Measurements from ENCODE around the gene MFF. TPM values are rescaled to one million over a fixed set of nuclear protein-coding genes. Genes with fewer than 3 reads are reported as not detected.

Gene MFF
- total RNA-seq, 1 experiment from 2014 or later = 161 TPM

DNA sequence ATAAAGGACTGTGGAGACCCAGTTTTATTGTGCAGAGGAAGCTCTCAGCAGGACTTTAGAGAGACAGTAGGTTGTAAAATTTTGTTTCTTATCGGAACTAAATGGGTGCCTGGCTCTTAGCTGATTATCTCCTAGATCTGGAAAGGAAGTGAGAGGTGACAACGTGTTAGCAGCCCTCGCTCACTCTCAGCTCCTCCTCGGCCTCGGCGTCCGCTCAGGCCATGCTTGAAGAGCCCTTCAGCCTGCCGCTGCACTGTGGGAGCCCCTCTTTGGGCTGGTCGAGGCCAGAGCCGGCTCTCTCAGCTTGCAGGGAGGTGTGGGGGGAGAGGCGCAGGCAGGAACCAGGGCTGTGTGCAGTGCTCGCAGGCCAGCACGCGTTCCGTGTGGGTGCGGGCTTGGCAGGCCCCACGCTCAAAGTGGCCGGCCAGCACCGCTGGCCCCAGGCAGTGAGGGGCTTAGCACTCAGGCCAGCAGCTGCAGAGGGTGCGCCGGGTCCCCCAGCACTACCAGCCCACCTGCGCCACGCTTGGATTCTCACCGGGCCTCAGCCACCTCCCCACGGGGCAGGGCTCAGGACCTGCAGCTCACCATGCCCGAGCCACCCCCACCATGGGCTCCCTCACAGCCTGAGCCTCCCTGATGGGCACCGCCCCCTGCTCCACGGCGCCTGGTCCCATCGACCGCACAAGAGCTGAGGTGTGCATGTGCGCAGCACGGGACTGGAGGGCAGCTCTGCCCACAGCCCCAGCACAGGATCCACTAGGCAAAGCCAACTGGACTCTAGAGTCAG lies 4.6 kb upstream of the MFF start:
- H3K4me3 Mint-ChIP-seq (ENCODE audit: unreplicated experiment) = no peak overlapping the region
- POLR2A ChIA-PET = no interaction called here
- H3K27me3 Mint-ChIP-seq (ENCODE audit: insufficient read depth, unreplicated experiment) = no peaks in the 10 kb centered on the region
- H3K36me3 Mint-ChIP-seq (ENCODE audit: insufficient read depth, unreplicated experiment) = peaks cover 35% of the 10 kb centered on the region
- no peak overlapping the region for H3K27ac Mint-ChIP-seq (ENCODE audit: unreplicated experiment)
- intact Hi-C loops (cut with micrococcal nuclease; ENCODE audit: unreplicated experiment) = loop anchor here (10.0 kb wide), 1 partner anchor 156 kb away; the partner anchor contains the start of genes COL4A3 and COL4A4
- H3K9me3 Mint-ChIP-seq (ENCODE audit: unreplicated experiment) = peaks cover 44% of the 10 kb centered on the region
- Histone ChIP-seq H3K4me1 (peaks cover 7% of the 10 kb centered on the region; the same call in 1 of the 2 replicates), H3K36me3 (ENCODE audit: control insufficient read depth, insufficient read depth, low read length) (no peaks in the 10 kb centered on the region), H3K9me3 (peaks cover 10% of the 10 kb centered on the region; the same call in 1 of the 2 replicates), H3K27me3 (replicated peaks; ENCODE audit: control insufficient read depth, insufficient read depth, low read length) (no peaks in the 10 kb centered on the region), H3K4me3 (ENCODE audit: low read depth, low read length) (no peak overlapping the region)
- no TSS peak for BruUV-seq (replicated peaks)
- H3K4me1 Mint-ChIP-seq (ENCODE audit: low read depth, unreplicated experiment) = no peaks in the 10 kb centered on the region
- CTCF ChIA-PET = no interaction called here
- DNase-seq = no peak
- TF ChIP-seq, protein P1, sequence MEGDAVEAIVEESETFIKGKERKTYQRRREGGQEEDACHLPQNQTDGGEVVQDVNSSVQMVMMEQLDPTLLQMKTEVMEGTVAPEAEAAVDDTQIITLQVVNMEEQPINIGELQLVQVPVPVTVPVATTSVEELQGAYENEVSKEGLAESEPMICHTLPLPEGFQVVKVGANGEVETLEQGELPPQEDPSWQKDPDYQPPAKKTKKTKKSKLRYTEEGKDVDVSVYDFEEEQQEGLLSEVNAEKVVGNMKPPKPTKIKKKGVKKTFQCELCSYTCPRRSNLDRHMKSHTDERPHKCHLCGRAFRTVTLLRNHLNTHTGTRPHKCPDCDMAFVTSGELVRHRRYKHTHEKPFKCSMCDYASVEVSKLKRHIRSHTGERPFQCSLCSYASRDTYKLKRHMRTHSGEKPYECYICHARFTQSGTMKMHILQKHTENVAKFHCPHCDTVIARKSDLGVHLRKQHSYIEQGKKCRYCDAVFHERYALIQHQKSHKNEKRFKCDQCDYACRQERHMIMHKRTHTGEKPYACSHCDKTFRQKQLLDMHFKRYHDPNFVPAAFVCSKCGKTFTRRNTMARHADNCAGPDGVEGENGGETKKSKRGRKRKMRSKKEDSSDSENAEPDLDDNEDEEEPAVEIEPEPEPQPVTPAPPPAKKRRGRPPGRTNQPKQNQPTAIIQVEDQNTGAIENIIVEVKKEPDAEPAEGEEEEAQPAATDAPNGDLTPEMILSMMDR (IDR thresholded peaks at IDR 0.05; ENCODE audit: insufficient read depth in 1 of 2, low read depth in 1 of 2, low read length in 1 of 2, severe bottlenecking in 1 of 2, unreplicated experiment in 1 of 2) = no peak

DNA sequence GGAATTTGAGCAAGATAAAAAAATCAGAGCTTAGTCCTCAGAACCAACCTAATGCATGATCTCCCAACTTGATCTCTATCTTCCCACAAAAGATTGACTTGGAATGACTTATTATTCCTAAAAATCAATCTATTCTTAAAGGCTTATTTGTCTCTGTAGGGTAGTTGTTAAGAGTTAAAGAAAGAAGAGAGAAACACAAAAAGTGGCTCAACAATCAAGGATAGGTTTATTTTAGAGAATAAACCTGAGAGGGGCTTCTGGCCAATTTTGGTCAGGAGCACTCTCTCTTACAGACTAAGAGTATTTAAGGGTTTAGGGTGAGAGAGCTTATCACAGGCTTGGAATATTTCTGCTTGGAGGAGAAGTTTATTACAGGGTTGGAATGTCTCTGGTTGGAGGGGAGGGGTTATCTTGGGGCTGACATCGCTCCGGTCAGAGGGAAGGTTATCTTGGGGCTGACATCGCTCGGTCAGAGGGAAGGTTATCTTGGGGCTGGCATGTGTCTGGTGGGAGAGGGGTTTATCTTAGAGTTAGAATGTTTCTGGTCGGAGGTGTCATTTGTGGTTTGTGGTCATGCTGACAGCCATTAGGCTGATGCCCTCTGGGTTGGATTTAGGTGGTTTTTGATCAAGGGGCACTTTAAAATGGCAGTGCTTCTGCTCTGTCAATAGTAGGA lies 2.4 kb upstream of the MFF start:
- TF ChIP-seq, protein P1 (IDR thresholded peaks at IDR 0.05; ENCODE audit: insufficient read depth in 1 of 2, low read depth in 1 of 2, low read length in 1 of 2, severe bottlenecking in 1 of 2, unreplicated experiment in 1 of 2) = no peak
- ChIA-PET CTCF (no interaction called here), POLR2A (no interaction called here)
- H3K36me3 Mint-ChIP-seq (ENCODE audit: insufficient read depth, unreplicated experiment) = peaks cover 38% of the 10 kb centered on the region
- peaks cover 34% of the 10 kb centered on the region for H3K9me3 Mint-ChIP-seq (ENCODE audit: unreplicated experiment)
- peak overlapping the region; percentile 32 for H3K4me3 Mint-ChIP-seq (ENCODE audit: unreplicated experiment)
- H3K27me3 ChIP-seq (replicated peaks; ENCODE audit: control insufficient read depth, insufficient read depth, low read length) = no peaks in the 10 kb centered on the region
- no peak overlapping the region for H3K4me3 ChIP-seq (ENCODE audit: low read depth, low read length)
- no peaks in the 10 kb centered on the region for H3K4me1 Mint-ChIP-seq (ENCODE audit: low read depth, unreplicated experiment)
- H3K36me3 ChIP-seq (ENCODE audit: control insufficient read depth, insufficient read depth, low read length) = no peaks in the 10 kb centered on the region
- H3K27me3 Mint-ChIP-seq (ENCODE audit: insufficient read depth, unreplicated experiment) = no peaks in the 10 kb centered on the region
- no TSS peak for BruUV-seq (replicated peaks)
- peaks cover 10% of the 10 kb centered on the region; the same call in 1 of the 2 replicates for H3K9me3 ChIP-seq
- H3K4me1 ChIP-seq = peaks cover 12% of the 10 kb centered on the region; the same call in 1 of the 2 replicates
- peak overlapping the region; percentile 74 for H3K27ac Mint-ChIP-seq (ENCODE audit: unreplicated experiment)
- intact Hi-C loops (cut with micrococcal nuclease; ENCODE audit: unreplicated experiment) = loop anchor here (10.0 kb wide), 1 partner anchor 158 kb away; the partner anchor contains the start of genes COL4A3 and COL4A4
- peak; percentile 24 to 48 for DNase-seq

DNA sequence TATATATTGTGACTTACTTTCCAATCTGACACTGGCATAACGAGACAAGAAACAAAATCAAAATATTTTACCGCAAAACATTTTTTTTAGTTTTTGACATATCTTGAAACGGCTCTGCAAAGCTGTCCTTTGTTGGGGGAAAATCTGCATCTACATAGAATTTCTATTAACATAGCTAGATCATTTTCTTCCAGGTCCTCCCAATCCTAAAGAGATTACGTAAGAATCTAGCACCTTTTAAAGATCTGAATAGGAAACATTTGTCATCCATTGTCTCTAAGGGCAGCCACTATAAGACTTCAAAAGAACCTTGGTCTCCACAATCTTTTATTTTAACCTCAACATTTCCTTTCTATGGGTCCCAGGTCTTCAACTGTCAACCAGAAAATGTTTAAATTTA lies 1.2 kb upstream of the MFF start:
- CTCF ChIA-PET = no interaction called here
- peaks cover 12% of the 10 kb centered on the region; the same call in 1 of the 2 replicates for H3K4me1 ChIP-seq
- intact Hi-C loops (cut with micrococcal nuclease; ENCODE audit: unreplicated experiment) = loop anchor here (1.0 to 10.0 kb wide), 3 partner anchors 11 to 159 kb away; partner anchors contain the start of genes COL4A3 and COL4A4
- Mint-ChIP-seq H3K9me3 (ENCODE audit: unreplicated experiment) (peaks cover 30% of the 10 kb centered on the region), H3K27ac (ENCODE audit: unreplicated experiment) (peak overlapping the region; percentile 84), H3K36me3 (ENCODE audit: insufficient read depth, unreplicated experiment) (peaks cover 38% of the 10 kb centered on the region), H3K4me1 (ENCODE audit: low read depth, unreplicated experiment) (no peaks in the 10 kb centered on the region), H3K27me3 (ENCODE audit: insufficient read depth, unreplicated experiment) (no peaks in the 10 kb centered on the region), H3K4me3 (ENCODE audit: unreplicated experiment) (peak overlapping the region; percentile 80)
- POLR2A ChIA-PET = no interaction called here
- no peaks in the 10 kb centered on the region for H3K27me3 ChIP-seq (replicated peaks; ENCODE audit: control insufficient read depth, insufficient read depth, low read length)
- no TSS peak for BruUV-seq (replicated peaks)
- no peaks in the 10 kb centered on the region for H3K36me3 ChIP-seq (ENCODE audit: control insufficient read depth, insufficient read depth, low read length)
- TF ChIP-seq, protein P1 (IDR thresholded peaks at IDR 0.05; ENCODE audit: insufficient read depth in 1 of 2, low read depth in 1 of 2, low read length in 1 of 2, severe bottlenecking in 1 of 2, unreplicated experiment in 1 of 2) = no peak
- no peak overlapping the region for H3K4me3 ChIP-seq (ENCODE audit: low read depth, low read length)
- H3K9me3 ChIP-seq = peaks cover 10% of the 10 kb centered on the region; the same call in 1 of the 2 replicates
- DNase-seq = no peak

Data from Caco-2 (cell line).